ENCODE measurements around the gene LRRC47.
"Not testable (repeated sequence)": the region's sequence is repeated elsewhere in the genome, so short reads cannot be mapped to it uniquely, and the experiment has no call there.

Gene LRRC47

GRCh38 chr1:3814771-3815561, 18.7 kb upstream of the LRRC47 start:
- no peak for DNase-seq (ENCODE audit: low read depth in 2 of 2)

GRCh38 chr1:3814065-3814464, 17.8 kb upstream of the LRRC47 start:
- no peak for DNase-seq (ENCODE audit: low read depth in 2 of 2)

- DNase-seq (ENCODE audit: low read depth in 2 of 2): no peak
Observed at GRCh38 chr1:3811595-3811911, 15.3 kb upstream of the LRRC47 start.

GRCh38 chr1:3810149-3810761, 14.0 kb upstream of the LRRC47 start:
- not testable (repeated sequence) for DNase-seq (ENCODE audit: low read depth in 2 of 2)

DNA sequence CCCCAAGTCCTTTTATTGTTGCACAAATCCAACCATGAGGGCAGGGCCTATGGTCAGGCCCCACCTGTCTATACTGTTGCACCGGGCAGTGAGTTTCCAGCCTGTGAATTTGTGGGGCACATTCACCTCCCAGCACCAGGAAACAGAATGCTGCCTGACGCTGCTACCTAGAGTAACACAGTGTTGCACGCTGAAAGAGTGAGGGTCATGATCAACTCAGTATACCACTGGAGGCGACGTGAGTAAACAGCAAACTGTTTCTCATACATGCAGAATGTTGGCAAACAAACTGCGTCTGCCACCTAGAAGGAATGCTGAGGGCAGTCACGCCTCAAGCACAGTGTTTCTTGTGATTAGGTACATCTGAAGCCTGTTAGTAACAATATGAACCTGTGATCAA, 13.4 kb upstream of the LRRC47 start:
- DNase-seq (ENCODE audit: low read depth in 2 of 2): no peak

DNA sequence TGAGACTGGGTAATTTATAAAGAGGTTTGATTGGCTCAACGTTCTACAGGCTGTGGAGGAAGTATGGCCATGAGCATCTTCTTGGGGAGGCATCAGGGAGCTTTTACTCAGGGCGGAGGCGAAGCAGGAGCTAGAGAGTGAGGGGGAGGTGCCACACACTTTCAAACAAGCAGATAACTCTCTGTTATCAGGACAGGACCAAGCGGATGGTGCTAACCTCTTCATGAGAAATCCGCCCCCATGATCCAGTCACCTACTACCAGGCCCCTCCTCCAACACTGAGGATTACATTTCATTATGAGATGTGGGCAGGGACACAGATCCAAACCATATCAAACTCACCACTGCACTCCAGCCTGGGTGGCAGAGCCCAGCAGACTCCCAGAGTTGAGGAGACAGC, 11.5 kb upstream of the LRRC47 start:
- no peak for DNase-seq (ENCODE audit: low read depth in 2 of 2)

- no peak for DNase-seq (ENCODE audit: low read depth in 2 of 2)
Observed at GRCh38 chr1:3805038-3805437, 8.7 kb upstream of the LRRC47 start.

DNA sequence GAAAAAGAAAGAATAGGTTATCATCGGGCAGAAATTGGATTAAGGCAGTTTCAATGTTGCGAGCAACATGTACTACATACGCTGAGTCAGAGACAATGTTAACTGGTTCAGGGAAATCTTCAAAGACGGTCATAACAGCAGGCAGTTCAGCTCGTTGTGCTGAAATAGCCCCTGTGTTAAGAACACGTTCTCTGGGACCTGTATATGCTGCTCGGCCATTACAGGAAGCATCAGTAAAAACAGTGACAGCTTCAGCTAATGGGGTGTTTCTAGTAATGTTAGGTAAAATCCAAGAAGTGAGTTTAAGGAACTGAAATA, 8.3 kb upstream of the LRRC47 start:
- DNase-seq (ENCODE audit: low read depth in 2 of 2): not testable (repeated sequence)

GRCh38 chr1:3803905-3804626, 7.8 kb upstream of the LRRC47 start:
- DNase-seq (ENCODE audit: low read depth in 2 of 2): no peak

DNA sequence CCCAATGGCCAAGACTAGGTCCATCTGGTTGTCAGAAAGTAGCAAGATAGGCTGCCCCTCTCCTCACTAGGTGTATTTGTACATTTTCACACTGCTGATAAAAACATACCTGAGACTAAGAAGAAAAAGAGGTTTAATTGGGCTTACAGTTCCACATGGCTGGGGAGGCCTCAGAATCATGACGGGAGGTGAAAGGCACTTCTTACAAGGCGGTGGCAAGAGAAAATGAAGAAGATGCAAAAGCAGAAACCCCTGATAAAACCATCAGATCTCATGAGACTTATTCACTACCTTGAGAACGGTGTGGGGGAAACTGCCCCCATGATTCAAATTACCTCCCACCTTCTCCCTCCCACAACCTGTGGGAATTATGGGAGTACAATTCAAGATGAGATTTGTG, 4.5 kb upstream of the LRRC47 start:
- DNase-seq (ENCODE audit: low read depth in 2 of 2): not testable (repeated sequence)

GRCh38 chr1:3799976-3800685, 3.8 kb upstream of the LRRC47 start:
- no peak for DNase-seq (ENCODE audit: low read depth in 2 of 2)

GRCh38 chr1:3795453-3796214, 664 bp downstream of the LRRC47 start:
- DNase-seq (ENCODE audit: low read depth in 2 of 2): no peak

DNA sequence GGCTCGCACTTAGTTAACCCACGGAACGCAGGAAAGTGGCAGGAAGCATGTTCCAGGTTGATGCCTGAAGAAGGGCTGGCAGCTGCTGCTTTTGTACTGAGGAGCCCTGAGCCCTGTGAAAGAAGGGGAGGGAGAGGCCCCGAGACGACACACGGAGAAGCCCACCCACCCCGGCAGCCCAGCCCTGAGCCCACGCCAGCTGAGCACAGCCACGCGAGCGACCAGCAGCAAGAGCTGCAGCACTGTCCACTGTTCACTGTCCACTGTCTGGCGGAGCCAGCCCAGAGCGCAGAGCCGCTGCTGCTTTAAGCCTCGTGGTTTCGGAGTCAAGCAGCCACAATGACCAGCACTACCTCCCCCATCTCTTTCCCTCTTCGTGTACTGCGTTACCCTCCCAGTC, 5.3 kb downstream of the LRRC47 start:
- no peak for DNase-seq (ENCODE audit: low read depth in 2 of 2)

GRCh38 chr1:3790500-3790923, 5.8 kb downstream of the LRRC47 start:
- DNase-seq (ENCODE audit: low read depth in 2 of 2): no peak

DNA sequence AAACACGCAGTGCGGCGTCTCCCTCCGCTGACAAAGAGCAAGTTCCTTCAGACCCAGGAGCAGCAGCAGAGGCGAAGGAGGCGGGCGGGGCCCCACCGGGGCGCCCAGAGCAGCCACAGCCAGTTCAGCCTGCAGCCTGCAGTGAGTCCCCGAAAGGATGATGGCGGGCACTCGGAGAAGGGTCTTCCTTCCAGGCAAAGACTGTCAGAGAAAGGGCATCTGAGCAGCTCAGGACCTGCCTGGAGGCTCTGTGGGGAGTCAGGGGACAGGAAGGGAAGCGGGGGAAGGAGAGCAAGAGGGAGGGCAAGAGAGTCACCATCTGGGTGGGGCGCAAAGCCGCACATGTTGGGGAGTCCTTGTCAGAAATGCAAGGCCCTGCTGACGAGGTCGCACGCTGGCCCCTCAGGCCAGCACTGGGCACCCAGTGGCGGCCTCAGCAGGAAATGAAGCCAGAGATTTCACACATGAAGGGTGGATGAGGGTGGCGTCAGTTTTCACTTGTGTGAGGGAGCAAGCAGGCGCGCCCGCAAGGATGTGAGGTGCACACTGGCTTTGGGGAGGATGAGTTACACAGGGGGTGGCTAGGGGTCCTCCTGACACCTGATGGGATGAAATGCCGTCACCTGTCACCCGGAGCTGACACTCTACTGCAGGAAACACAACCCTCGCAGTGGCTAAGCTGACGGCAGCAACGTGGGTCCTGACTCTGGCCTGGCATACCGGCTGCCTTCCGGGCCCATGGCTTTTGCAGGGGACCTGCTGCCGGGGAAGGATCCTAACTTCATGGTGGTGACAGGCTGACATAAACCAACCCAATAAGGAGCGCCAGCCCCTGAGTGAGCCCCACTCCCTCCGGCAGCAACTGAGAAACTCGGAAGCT, 6.6 kb downstream of the LRRC47 start:
- no peak for DNase-seq (ENCODE audit: low read depth in 2 of 2)

- no peak for DNase-seq (ENCODE audit: low read depth in 2 of 2)
Observed at GRCh38 chr1:3788756-3789420, 7.4 kb downstream of the LRRC47 start.

DNA sequence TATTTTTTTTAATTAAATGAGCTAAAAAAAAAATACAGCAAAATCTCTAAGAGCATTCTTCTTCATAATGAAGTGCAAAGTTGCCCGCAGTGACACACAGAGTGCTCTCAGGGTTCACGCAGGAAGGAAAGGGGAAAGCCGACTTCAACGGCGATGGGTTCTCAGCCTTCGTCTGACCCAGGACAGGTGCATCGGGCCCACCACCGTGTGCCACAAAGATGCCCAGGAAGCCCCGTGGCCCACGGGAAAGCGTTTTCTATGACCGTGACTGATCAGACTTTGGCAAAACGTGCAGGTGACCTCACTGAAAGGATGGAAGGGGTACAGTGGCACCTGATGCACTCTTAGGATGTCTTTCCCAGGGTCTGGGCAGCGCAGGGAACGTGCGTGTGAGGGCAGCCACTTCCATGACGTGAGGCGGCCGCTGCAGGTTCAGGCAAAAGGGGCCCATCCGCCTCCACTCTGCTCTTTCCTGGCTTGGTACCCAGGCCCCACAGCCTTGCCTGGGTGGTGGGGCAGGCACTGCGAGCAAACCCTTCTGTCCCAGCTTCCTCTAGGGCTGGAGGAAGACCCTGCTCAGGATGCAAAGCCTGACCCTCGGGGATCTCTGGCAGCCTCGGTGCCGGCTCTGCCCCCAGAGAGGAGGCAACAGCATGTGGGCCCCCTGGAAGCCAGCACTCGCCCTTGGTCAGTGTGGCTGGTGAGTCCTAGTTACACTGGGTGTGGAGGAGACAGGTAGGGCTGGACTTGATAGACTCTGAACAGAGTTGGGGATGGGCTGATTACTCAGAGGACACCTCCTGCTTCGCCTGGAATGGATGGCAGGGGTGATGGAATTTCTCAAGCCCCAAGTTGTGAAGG, 8.3 kb downstream of the LRRC47 start:
- DNase-seq (ENCODE audit: low read depth in 2 of 2): no peak

DNA sequence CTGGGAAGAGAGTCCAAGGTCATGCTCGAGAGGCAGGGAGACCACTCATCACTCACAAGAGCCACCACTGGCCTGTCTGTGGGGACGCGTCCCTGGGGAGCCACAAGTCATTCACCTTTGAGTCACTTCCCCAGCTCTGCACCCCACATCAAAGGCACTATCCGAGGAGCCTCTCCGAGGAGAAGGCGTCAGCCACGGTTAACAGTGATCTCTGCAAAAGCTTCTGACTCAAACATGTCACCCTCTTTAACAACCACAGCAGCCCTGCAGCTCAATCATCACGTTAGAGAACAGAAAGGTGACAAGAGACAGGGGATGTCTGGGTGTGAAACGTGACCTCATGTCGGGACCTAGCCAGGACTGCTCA, 9.0 kb downstream of the LRRC47 start:
- DNase-seq (ENCODE audit: low read depth in 2 of 2): peak in 1 of 2 donors; percentile 55
